Measurements from ENCODE around the gene IFNB1.

Gene IFNB1

DNA sequence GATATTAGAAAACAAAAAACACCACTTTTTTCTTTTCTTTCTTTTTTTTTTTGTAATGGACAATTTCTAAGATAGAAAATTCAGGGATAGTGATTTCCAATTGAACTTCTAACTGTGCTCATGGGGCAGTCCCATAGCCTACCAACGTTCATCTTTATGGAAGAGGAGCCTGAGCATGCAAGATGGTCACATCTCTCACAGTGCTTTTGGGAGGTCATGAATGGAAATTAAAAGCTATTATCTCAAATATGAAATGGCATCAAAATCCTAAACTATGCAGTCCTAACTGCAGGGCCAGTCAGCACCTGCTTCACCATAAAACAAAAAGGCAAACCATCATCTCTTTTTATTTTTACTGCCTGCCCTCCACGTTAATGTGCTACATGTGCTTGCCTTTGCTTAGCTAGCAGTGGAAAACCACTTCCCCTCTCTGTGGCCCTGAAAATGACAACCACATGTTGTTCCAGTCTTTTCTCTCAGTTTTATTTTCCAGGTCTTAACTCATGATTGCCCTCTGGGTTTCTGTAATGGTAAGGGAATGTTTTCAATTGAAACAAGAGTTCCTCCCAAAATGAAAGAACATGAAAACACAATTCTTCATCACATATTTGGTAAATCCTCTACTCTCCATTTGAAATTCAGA lies 16.7 kb downstream of the IFNB1 start:
- no peak for DNase-seq

DNA sequence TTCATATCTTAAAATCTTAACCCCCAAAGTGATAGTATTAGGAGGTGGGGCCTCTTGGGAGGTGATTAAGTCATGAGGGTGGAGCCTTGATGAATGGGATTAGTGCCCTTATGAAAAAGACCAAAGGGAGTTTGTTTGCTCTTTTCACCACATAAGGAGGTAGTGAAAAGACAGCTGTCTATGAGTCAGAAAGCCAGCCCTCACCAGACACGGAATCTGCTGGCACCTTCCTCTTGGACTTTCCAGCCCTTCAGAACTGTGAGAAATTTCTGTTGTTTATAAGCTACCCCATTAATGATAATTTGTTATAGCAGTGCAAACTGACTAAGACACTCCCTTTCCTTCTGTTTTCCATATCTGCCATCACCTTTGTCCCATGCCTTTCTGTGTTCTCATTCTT lies 20.8 kb downstream of the IFNB1 start:
- no peak for DNase-seq

GRCh38 chr9:21053851-21054250 lies 23.9 kb downstream of the IFNB1 start:
- DNase-seq: no peak

DNA sequence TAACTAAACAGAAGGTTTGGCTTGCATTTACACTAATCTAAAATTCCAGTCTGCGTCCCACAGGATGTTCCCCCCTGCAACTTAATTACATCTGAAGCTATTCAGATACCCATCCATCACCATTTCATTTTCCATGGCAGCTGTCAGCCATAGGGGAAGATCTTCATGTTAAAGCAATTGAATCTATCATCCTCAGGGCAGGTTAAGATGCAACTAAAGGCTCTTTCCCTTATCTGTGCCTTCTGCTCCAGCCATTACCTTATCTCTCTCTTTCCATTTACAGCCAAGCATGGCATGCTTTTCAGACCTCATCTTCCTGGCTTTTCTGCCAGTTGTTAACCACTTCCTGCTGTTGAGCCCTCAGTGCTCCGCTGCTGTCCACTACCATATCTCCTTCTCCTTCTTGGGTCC lies 30.5 kb downstream of the IFNB1 start:
- DNase-seq: no peak

- no peak for DNase-seq
These were observed 33.9 kb downstream of the IFNB1 start for GRCh38 chr9:21043841-21044240.

DNA sequence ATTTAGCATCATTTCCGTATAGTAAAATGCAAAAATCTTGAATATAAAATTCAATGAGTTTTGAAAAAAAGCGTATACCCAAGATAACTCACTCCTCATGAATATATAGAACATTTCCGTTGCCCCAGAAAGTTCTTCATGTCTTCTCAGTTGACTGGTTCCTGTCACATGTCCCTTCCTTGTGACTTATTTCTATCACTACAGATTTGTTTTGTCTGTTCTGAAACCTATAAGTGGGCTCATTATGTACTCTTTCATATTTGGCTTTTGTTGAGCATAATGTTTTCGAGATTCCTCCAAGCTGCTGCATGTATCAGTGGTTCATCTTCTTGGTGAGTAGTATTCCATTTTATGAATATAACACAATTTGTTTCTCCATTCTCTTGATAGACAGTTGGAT lies 35.3 kb downstream of the IFNB1 start:
- DNase-seq: no peak

DNA sequence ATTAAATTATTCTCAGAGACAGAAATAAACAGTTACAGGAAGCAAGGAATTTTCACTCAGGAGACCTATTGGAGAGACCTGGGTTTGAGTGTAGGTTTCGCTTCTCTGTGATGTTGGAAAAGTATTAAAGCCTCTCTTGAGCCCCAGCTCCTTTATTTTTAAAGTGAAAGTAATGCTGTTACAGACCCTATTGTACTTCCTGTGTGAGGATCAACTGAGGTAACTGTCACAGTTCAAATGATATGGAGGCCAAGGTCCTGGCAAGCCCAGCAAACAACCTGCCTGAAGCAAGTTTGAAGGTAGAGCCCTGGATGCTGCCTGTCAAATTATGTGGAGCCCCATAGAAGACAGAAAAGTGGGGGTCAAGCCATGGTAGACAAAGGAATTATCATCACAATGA lies 38.4 kb downstream of the IFNB1 start:
- DNase-seq: no peak

GRCh38 chr9:21037278-21037677 lies 40.5 kb downstream of the IFNB1 start:
- no peak for DNase-seq

- DNase-seq: no peak
These were observed 45.9 kb downstream of the IFNB1 start for GRCh38 chr9:21031808-21032183.

DNA sequence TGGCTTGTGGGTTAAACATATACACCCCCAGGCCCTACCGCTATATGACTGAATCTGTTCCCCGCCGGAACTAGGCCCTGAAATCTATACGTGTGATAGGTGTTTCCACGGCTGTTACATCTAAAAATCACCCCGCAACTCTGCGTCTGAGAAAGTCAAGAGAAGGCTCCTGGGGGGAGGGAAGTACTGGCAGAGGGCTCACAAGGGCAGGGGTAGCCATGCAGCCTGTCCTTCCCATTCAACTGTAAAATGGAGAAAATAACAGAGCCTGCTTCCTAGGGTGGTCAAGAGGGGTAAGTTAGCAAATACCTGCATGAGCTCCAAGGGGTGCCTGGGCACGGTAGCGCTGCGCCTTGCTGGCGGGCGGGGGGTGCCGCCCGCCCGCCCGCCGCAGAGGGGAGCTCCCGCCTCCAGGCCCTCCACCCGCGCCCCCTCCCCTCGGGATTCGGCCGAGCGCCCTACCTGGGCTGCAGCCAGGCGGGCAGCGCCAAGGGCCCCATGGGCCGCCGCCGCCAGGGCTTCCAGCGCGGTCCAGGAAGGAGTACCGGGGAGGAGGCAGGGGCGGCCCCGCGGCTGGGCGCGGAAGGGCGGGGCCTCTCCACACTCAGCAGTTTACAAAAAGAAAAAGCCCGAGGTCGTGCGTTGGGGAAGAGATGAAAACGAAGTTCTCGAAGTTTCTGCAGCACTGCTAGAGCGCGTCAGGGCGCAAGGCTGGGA lies 46.5 kb downstream of the IFNB1 start, which contains the start of gene HACD4:
Gene HACD4, minus strand, starts transcription at position 550 of the 717 bp plus-strand sequence. Its CDS starts 50 bp downstream, at position 500.
- DNase-seq: peak; percentile 60

- DNase-seq: no peak
These were observed 47.2 kb downstream of the IFNB1 start for GRCh38 chr9:21030389-21031035.

GRCh38 chr9:21029661-21030060 lies 48.1 kb downstream of the IFNB1 start:
- no peak for DNase-seq

DNA sequence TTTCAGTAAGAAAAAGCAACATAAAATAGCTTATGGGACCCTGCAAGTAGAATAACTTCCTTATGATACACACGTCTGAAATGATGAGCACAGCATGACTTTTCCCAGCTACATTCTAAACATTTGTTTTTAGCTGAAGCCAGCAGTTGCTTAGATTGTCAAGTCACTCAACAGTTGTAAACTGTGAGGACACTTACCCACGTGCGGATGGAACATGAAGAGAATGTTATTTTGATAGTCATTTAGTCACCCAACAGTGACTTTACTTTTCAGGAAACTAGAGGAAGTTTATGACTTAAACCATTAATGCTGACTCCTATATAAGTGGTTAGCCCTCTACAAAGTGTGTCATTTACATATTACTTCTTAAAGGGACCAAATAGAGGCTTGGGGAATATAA lies 49.3 kb downstream of the IFNB1 start:
- no peak for DNase-seq

GRCh38 chr9:21027295-21027694 lies 50.4 kb downstream of the IFNB1 start:
- DNase-seq: no peak

Data from T-helper 9 cell (primary cell).